ENCODE measurements around the gene SDC4. TPM values are rescaled to one million over a fixed set of nuclear protein-coding genes. Genes with fewer than 3 reads are reported as not detected.

SDC4 gene
- total RNA-seq, 1 donor from 2014 or later: 4.2 TPM

GRCh38 chr20:45339799-45340198 is 8.4 kb downstream of the SDC4 start:
- Histone ChIP-seq H3K27me3 (ENCODE audit: control insufficient read depth in 3 of 3, insufficient read depth in 3 of 3, low read length in 3 of 3) (no peaks in the 10 kb centered on the region), H3K9ac (ENCODE audit: low read depth in 1 of 3, low read length in 3 of 3) (peak overlapping the region in 1 of 3 donors; percentile 65), H3K27ac (ENCODE audit: low read depth, low read length) (peak overlapping the region; percentile 96), H3K4me3 (ENCODE audit: low read length in 3 of 3) (peak overlapping the region in 1 of 3 donors; percentile 8), H3K36me3 (ENCODE audit: control insufficient read depth in 3 of 3, insufficient read depth in 3 of 3, low read length in 3 of 3) (peaks cover 10 to 14% (median 13%) of the 10 kb centered on the region in 3 donors), H3K9me3 (ENCODE audit: control insufficient read depth in 3 of 3, low read length in 3 of 3) (no peaks in the 10 kb centered on the region), H3K4me1 (ENCODE audit: control insufficient read depth in 3 of 3, insufficient read depth in 3 of 3, low read length in 3 of 3) (peaks cover 83 to 89% (median 84%) of the 10 kb centered on the region in 3 donors)

- Histone ChIP-seq H3K27me3 (ENCODE audit: control insufficient read depth in 3 of 3, insufficient read depth in 3 of 3, low read length in 3 of 3) (no peaks in the 10 kb centered on the region), H3K4me3 (ENCODE audit: low read length in 3 of 3) (peak overlapping the region in 1 of 3 donors; percentile 41), H3K36me3 (ENCODE audit: control insufficient read depth in 3 of 3, insufficient read depth in 3 of 3, low read length in 3 of 3) (peaks cover 12 to 16% (median 15%) of the 10 kb centered on the region in 3 donors), H3K9ac (ENCODE audit: low read depth in 1 of 3, low read length in 3 of 3) (peak overlapping the region in 2 of 3 donors; percentile 60 to 74), H3K4me1 (ENCODE audit: control insufficient read depth in 3 of 3, insufficient read depth in 3 of 3, low read length in 3 of 3) (peaks cover 76 to 82% (median 77%) of the 10 kb centered on the region in 3 donors), H3K27ac (ENCODE audit: low read depth, low read length) (peak overlapping the region; percentile 96), H3K9me3 (ENCODE audit: control insufficient read depth in 3 of 3, low read length in 3 of 3) (no peaks in the 10 kb centered on the region)
Observed at GRCh38 chr20:45339084-45339483, 9.1 kb downstream of the SDC4 start.

GRCh38 chr20:45338121-45339030 is 9.8 kb downstream of the SDC4 start:
- no peaks in the 10 kb centered on the region for H3K9me3 ChIP-seq (ENCODE audit: control insufficient read depth in 3 of 3, low read length in 3 of 3)
- H3K27ac ChIP-seq (ENCODE audit: low read depth, low read length): peak overlapping the region; percentile 96
- peaks cover 69 to 75% (median 70%) of the 10 kb centered on the region in 3 donors for H3K4me1 ChIP-seq (ENCODE audit: control insufficient read depth in 3 of 3, insufficient read depth in 3 of 3, low read length in 3 of 3)

GRCh38 chr20:45337367-45338120 is 10.7 kb downstream of the SDC4 start:
- Histone ChIP-seq H3K4me1 (ENCODE audit: control insufficient read depth in 3 of 3, insufficient read depth in 3 of 3, low read length in 3 of 3) (peaks cover 61 to 66% (median 61%) of the 10 kb centered on the region in 3 donors), H3K36me3 (ENCODE audit: control insufficient read depth in 3 of 3, insufficient read depth in 3 of 3, low read length in 3 of 3) (peaks cover 16 to 24% (median 22%) of the 10 kb centered on the region in 3 donors), H3K4me3 (ENCODE audit: low read length in 3 of 3) (peak overlapping the region; percentile 15 to 52 (median 37)), H3K27ac (ENCODE audit: low read depth, low read length) (peak overlapping the region; percentile 96), H3K9me3 (ENCODE audit: control insufficient read depth in 3 of 3, low read length in 3 of 3) (no peaks in the 10 kb centered on the region), H3K27me3 (ENCODE audit: control insufficient read depth in 3 of 3, insufficient read depth in 3 of 3, low read length in 3 of 3) (no peaks in the 10 kb centered on the region), H3K9ac (ENCODE audit: low read depth in 1 of 3, low read length in 3 of 3) (peak overlapping the region; percentile 38 to 74 (median 58))

More at GRCh38 chr20:45338121-45339030, 9.8 kb downstream of the SDC4 start:
- Histone ChIP-seq H3K36me3 (ENCODE audit: control insufficient read depth in 3 of 3, insufficient read depth in 3 of 3, low read length in 3 of 3) (peaks cover 12 to 17% (median 16%) of the 10 kb centered on the region in 3 donors), H3K4me3 (ENCODE audit: low read length in 3 of 3) (peak overlapping the region; percentile 15 to 41 (median 37)), H3K27me3 (ENCODE audit: control insufficient read depth in 3 of 3, insufficient read depth in 3 of 3, low read length in 3 of 3) (no peaks in the 10 kb centered on the region), H3K9ac (ENCODE audit: low read depth in 1 of 3, low read length in 3 of 3) (peak overlapping the region; percentile 51 to 74 (median 60))

- Histone ChIP-seq H3K27me3 (ENCODE audit: control insufficient read depth in 3 of 3, insufficient read depth in 3 of 3, low read length in 3 of 3) (no peaks in the 10 kb centered on the region), H3K4me1 (ENCODE audit: control insufficient read depth in 3 of 3, insufficient read depth in 3 of 3, low read length in 3 of 3) (peaks cover 53 to 60% (median 54%) of the 10 kb centered on the region in 3 donors), H3K36me3 (ENCODE audit: control insufficient read depth in 3 of 3, insufficient read depth in 3 of 3, low read length in 3 of 3) (peaks cover 19 to 29% (median 27%) of the 10 kb centered on the region in 3 donors), H3K9ac (ENCODE audit: low read depth in 1 of 3, low read length in 3 of 3) (peak overlapping the region; percentile 38 to 74 (median 58)), H3K27ac (ENCODE audit: low read depth, low read length) (peak overlapping the region; percentile 96), H3K9me3 (ENCODE audit: control insufficient read depth in 3 of 3, low read length in 3 of 3) (no peaks in the 10 kb centered on the region), H3K4me3 (ENCODE audit: low read length in 3 of 3) (peak overlapping the region in 2 of 3 donors; percentile 37 to 52)
Observed at GRCh38 chr20:45336530-45337366, 11.5 kb downstream of the SDC4 start.

GRCh38 chr20:45330476-45330875 is 17.7 kb downstream of the SDC4 start:
- no peak overlapping the region for H3K27ac ChIP-seq (ENCODE audit: low read depth, low read length)

GRCh38 chr20:45329497-45330319 is 18.5 kb downstream of the SDC4 start:
- Histone ChIP-seq H3K4me3 (ENCODE audit: low read length in 3 of 3) (no peak overlapping the region), H3K27me3 (ENCODE audit: control insufficient read depth in 3 of 3, insufficient read depth in 3 of 3, low read length in 3 of 3) (no peaks in the 10 kb centered on the region), H3K4me1 (ENCODE audit: control insufficient read depth in 3 of 3, insufficient read depth in 3 of 3, low read length in 3 of 3) (peaks cover 0 to 7% (median 2%) of the 10 kb centered on the region in 3 donors), H3K9ac (ENCODE audit: low read depth in 1 of 3, low read length in 3 of 3) (no peak overlapping the region), H3K27ac (ENCODE audit: low read depth, low read length) (no peak overlapping the region), H3K9me3 (ENCODE audit: control insufficient read depth in 3 of 3, low read length in 3 of 3) (no peaks in the 10 kb centered on the region), H3K36me3 (ENCODE audit: control insufficient read depth in 3 of 3, insufficient read depth in 3 of 3, low read length in 3 of 3) (peaks cover 55 to 68% (median 68%) of the 10 kb centered on the region in 3 donors)

More at GRCh38 chr20:45330476-45330875, 17.7 kb downstream of the SDC4 start:
- Histone ChIP-seq H3K4me1 (ENCODE audit: control insufficient read depth in 3 of 3, insufficient read depth in 3 of 3, low read length in 3 of 3) (peaks cover 0 to 7% (median 2%) of the 10 kb centered on the region in 3 donors), H3K36me3 (ENCODE audit: control insufficient read depth in 3 of 3, insufficient read depth in 3 of 3, low read length in 3 of 3) (peaks cover 61 to 75% (median 69%) of the 10 kb centered on the region in 3 donors), H3K27me3 (ENCODE audit: control insufficient read depth in 3 of 3, insufficient read depth in 3 of 3, low read length in 3 of 3) (no peaks in the 10 kb centered on the region), H3K9ac (ENCODE audit: low read depth in 1 of 3, low read length in 3 of 3) (no peak overlapping the region), H3K9me3 (ENCODE audit: control insufficient read depth in 3 of 3, low read length in 3 of 3) (no peaks in the 10 kb centered on the region), H3K4me3 (ENCODE audit: low read length in 3 of 3) (no peak overlapping the region)

GRCh38 chr20:45328451-45328850 is 19.8 kb downstream of the SDC4 start:
- no peak overlapping the region for H3K4me3 ChIP-seq (ENCODE audit: low read length in 3 of 3)
- no peaks in the 10 kb centered on the region for H3K9me3 ChIP-seq (ENCODE audit: control insufficient read depth in 3 of 3, low read length in 3 of 3)
- H3K9ac ChIP-seq (ENCODE audit: low read depth in 1 of 3, low read length in 3 of 3): no peak overlapping the region
- no peak overlapping the region for H3K27ac ChIP-seq (ENCODE audit: low read depth, low read length)
- H3K4me1 ChIP-seq (ENCODE audit: control insufficient read depth in 3 of 3, insufficient read depth in 3 of 3, low read length in 3 of 3): peaks cover 0 to 7% (median 2%) of the 10 kb centered on the region in 3 donors
- H3K27me3 ChIP-seq (ENCODE audit: control insufficient read depth in 3 of 3, insufficient read depth in 3 of 3, low read length in 3 of 3): no peaks in the 10 kb centered on the region
- H3K36me3 ChIP-seq (ENCODE audit: control insufficient read depth in 3 of 3, insufficient read depth in 3 of 3, low read length in 3 of 3): peaks cover 55 to 67% (median 65%) of the 10 kb centered on the region in 3 donors

All from skeletal muscle tissue (tissue), 4 donors.